HepG2 (cell line): Measurements from ENCODE around the gene L1CAM. TPM values are rescaled to one million over a fixed set of nuclear protein-coding genes. Genes with fewer than 3 reads are reported as not detected.

Source experiments
- ATAC-seq: fragments of 200-7000 bp; cut with Tn5 transposase; 3 replicates; pipeline ENCODE4 v1.9.1; 2020; ENCODE audit warnings: mild to moderate bottlenecking, moderate library complexity
- BruUV-seq: library from RNA; stranded (reverse); fragments of 400-500 nt; replicated peaks from 2 replicates; lab custom pipeline; 2021; lab: Mats Ljungman, UMichigan
- CTCF ChIA-PET: fragments of 300-600 bp; formaldehyde crosslinking; extraction: SDS; loops from one replicate; lab custom pipeline; 2021; ENCODE audit warnings: low total read pairs, inconsistent platforms, low intra/inter-chr PET ratio; lab: Yijun Ruan, JAX
- POLR2A ChIA-PET: fragments of 350-600 bp; sonication (Branson Sonifier 250); formaldehyde crosslinking; loops from one replicate; lab custom pipeline; 2020; ENCODE audit warnings: antibody characterized with exemption, inconsistent platforms; lab: Yijun Ruan, JAX
- DNase-seq: peaks from one replicate; pipeline ENCODE4 v3.0.0-alpha.2; 2015; ENCODE audit warnings: low spot score
- FAIRE-seq: peaks from 3 replicates; lab custom pipeline; 2011; peaks lifted over from hg19 to GRCh38; lab: Jason Lieb, UNC
- H2AFZ ChIP-seq: one replicate; pipeline ENCODE4 v1.6.1; 2011; ENCODE audit warnings: low read length, inconsistent platforms
- H3K27ac ChIP-seq: fragments of 300-600 bp; 3 replicates; pipeline ENCODE4 v1.8.0; 2011; ENCODE audit warnings: mixed run types, mild to moderate bottlenecking, mixed read lengths, low read length, inconsistent platforms; ENCODE audit not compliant: insufficient read depth; ENCODE audit errors: extremely low read length
- H3K27me3 ChIP-seq, 2 experiments: fragments of 200-600 bp in 1 of 2; 2 replicates in 1 of 2; 3 replicates in 1 of 2; pipeline versions ENCODE4 v1.6.0 to v1.8.0; 2011; ENCODE audit warnings: low read length in 2 of 2, mild to moderate bottlenecking in 2 of 2, moderate library complexity in 2 of 2, inconsistent platforms in 1 of 2; ENCODE audit not compliant: insufficient read depth in 2 of 2, control insufficient read depth in 1 of 2
- H3K36me3 ChIP-seq, 2 experiments: fragments of 200-600 bp in 1 of 2; replicated peaks in 1 of 2; 2 replicates in 1 of 2; 3 replicates in 1 of 2; pipeline versions ENCODE4 v1.5.1 to v1.8.0; 2011; ENCODE audit warnings: low read length in 2 of 2, inconsistent platforms in 1 of 2; ENCODE audit not compliant: insufficient read depth in 2 of 2, control insufficient read depth in 1 of 2
- H3K4me1 ChIP-seq: 2 replicates; pipeline ENCODE4 v1.5.1; 2012; ENCODE audit warnings: low read length, inconsistent platforms; ENCODE audit not compliant: insufficient read depth
- H3K4me2 ChIP-seq: 2 replicates; pipeline ENCODE4 v1.6.0; 2011; ENCODE audit warnings: low read depth, low read length, inconsistent platforms
- H3K4me3 ChIP-seq, 3 experiments: fragments of 200-600 bp in 1 of 3; sonication (generic), shearing (Covaris generic) in 1 of 3; replicated peaks in 1 of 3; 2 replicates each; pipeline ENCODE4 v1.5.1; 2011 to 2016; ENCODE audit warnings: low read length in 3 of 3, inconsistent platforms in 2 of 3, low read depth in 2 of 3, mild to moderate bottlenecking in 2 of 3, control low read depth in 1 of 3, mixed read lengths in 1 of 3; ENCODE audit not compliant: insufficient read depth in 1 of 3
- H3K79me2 ChIP-seq: one replicate; pipeline ENCODE4 v1.6.1; 2011; ENCODE audit warnings: low read length, inconsistent platforms; ENCODE audit not compliant: insufficient read depth
- H3K9ac ChIP-seq: 2 replicates; pipeline ENCODE4 v1.6.0; 2011; ENCODE audit warnings: mild to moderate bottlenecking, low read depth, low read length, inconsistent platforms; ENCODE audit not compliant: insufficient read depth
- H3K9me3 ChIP-seq: 2 replicates; pipeline ENCODE4 v1.5.1; 2012; ENCODE audit warnings: mild to moderate bottlenecking, low read length
- H4K20me1 ChIP-seq: 2 replicates; pipeline ENCODE4 v1.6.0; 2011; ENCODE audit warnings: inconsistent platforms, mild to moderate bottlenecking, low read length, moderate library complexity; ENCODE audit not compliant: insufficient read depth
- CEBPZ ChIP-seq: IDR thresholded peaks from 2 replicates; pipeline ENCODE4 v1.6.1; 2012; ENCODE audit warnings: low read length, improper control_type of control experiment
- EEA1 ChIP-seq: sonication (generic); formaldehyde crosslinking; IDR thresholded peaks from 2 replicates; pipeline ENCODE4 v1.5.1; 2020; ENCODE audit warnings: mild to moderate bottlenecking, missing genetic modification reagents, borderline replicate concordance
- FOXO1 ChIP-seq: sonication (generic); formaldehyde crosslinking; IDR thresholded peaks from 2 replicates; pipeline ENCODE4 v1.4.0; 2020; ENCODE audit warnings: missing genetic modification reagents
- GLMP ChIP-seq: sonication (generic); formaldehyde crosslinking; IDR thresholded peaks from 2 replicates; pipeline ENCODE4 v1.9.0; 2021; ENCODE audit warnings: missing genetic modification reagents, mild to moderate bottlenecking, borderline replicate concordance
- GTF3A ChIP-seq: sonication (generic); formaldehyde crosslinking; conservative IDR thresholded peaks from 2 replicates; pipeline ENCODE4 v1.4.0; 2020; ENCODE audit warnings: mild to moderate bottlenecking, missing genetic modification reagents
- HOXA7 ChIP-seq: sonication (generic); formaldehyde crosslinking; IDR thresholded peaks from 2 replicates; pipeline ENCODE4 v1.8.1; 2022; ENCODE audit warnings: mild to moderate bottlenecking, missing genetic modification reagents, moderate library complexity
- ISX ChIP-seq: sonication (generic); formaldehyde crosslinking; conservative IDR thresholded peaks from 2 replicates; pipeline ENCODE4 v1.5.0; 2020; ENCODE audit warnings: missing genetic modification reagents
- PAWR ChIP-seq: sonication (generic); formaldehyde crosslinking; IDR thresholded peaks from 2 replicates; pipeline ENCODE4 v1.4.0; 2020; ENCODE audit warnings: missing genetic modification reagents, mild to moderate bottlenecking, borderline replicate concordance
- TARDBP ChIP-seq: sonication (generic); formaldehyde crosslinking; IDR thresholded peaks from 2 replicates; pipeline ENCODE4 v1.8.0; 2022; ENCODE audit warnings: mild to moderate bottlenecking, missing genetic modification reagents
- ZBTB37 ChIP-seq: sonication (generic); formaldehyde crosslinking; IDR thresholded peaks from 2 replicates; pipeline ENCODE4 v1.4.0; 2020; ENCODE audit warnings: mild to moderate bottlenecking, missing genetic modification reagents
- ZNF207 ChIP-seq: fragments of 450-650 bp; IDR thresholded peaks from 2 replicates; pipeline ENCODE4 v1.6.1; 2016; ENCODE audit warnings: antibody characterized with exemption, borderline replicate concordance
- ZNF276 ChIP-seq: sonication (generic); formaldehyde crosslinking; IDR thresholded peaks from 2 replicates; pipeline ENCODE4 v1.4.0; 2020; ENCODE audit warnings: mild to moderate bottlenecking, low read depth, missing genetic modification reagents
- ZNF567 ChIP-seq: sonication (generic); formaldehyde crosslinking; IDR thresholded peaks from 2 replicates; pipeline ENCODE4 v1.8.1; 2023; ENCODE audit warnings: mild to moderate bottlenecking, missing genetic modification reagents, borderline replicate concordance
- ZNF782 ChIP-seq: sonication (generic); formaldehyde crosslinking; IDR thresholded peaks from 2 replicates; pipeline ENCODE4 v1.4.0; 2020; ENCODE audit warnings: missing genetic modification reagents, mild to moderate bottlenecking, borderline replicate concordance
- WGBS: methylation state at CpG from one replicate; pipeline ENCODE4 v1.1.6; 2017; ENCODE audit warnings: low lambda C conversion rate; 5-methylcytosine and 5-hydroxymethylcytosine counted together
- in situ Hi-C: cut with HindIII; loops from 2 replicates; pipeline ENCODE4 v1.10.0; 2017; ENCODE audit warnings: low pct_unique_long_range_greater_than_20kb; ENCODE audit not compliant: extremely low pct_ligation_motif_present
- intact Hi-C: fragments of 100-400 bp; cut with micrococcal nuclease; formaldehyde crosslinking; loops from one replicate; pipeline ENCODE4 v1.10.0; 2022; ENCODE audit not compliant: unreplicated experiment
- polyA plus RNA-seq, 8 experiments: library from polyadenylated mRNA; depleted of rRNA in 3 of 8; stranded (reverse) in 7 of 8; unstranded in 1 of 8; fragments of >200 nt; fragmentation: Illumina TruSeq in 4 of 8; extraction: Trizol in 4 of 8; gene quantifications; 2 replicates each; pipeline versions ENCODE4 v1.2.1 to v1.2.3, GENCODE V29; 2011 to 2016; ENCODE audit warnings: low read depth in 4 of 8, missing spikeins in 1 of 8, mixed read lengths in 1 of 8; ENCODE audit not compliant: insufficient read depth in 1 of 8
- total RNA-seq, 5 experiments: library from RNA; depleted of rRNA; stranded (reverse); fragments of >200 nt; fragmentation: Illumina TruSeq; extraction: Trizol; gene quantifications; 2 replicates each; pipeline ENCODE4 v1.2.3, GENCODE V29; 2016; ENCODE audit warnings: low read depth in 1 of 5

L1CAM gene
- total and polyA plus RNA-seq, 2 of the 13 experiments (the other 11 are each of a cell fraction or from before 2014, with no cell fraction given) = 1.4 to 2.0 TPM

- TF ChIP-seq TARDBP (CRISPR knock-in tag) (no peak), FOXO1 (CRISPR knock-in tag) (no peak), ISX (no peak), CEBPZ (no peak), HOXA7 (no peak), ZNF567 (no peak), GLMP (CRISPR knock-in tag) (no peak), ZNF207 (no peak), ZNF276 (CRISPR knock-in tag) (no peak), ZNF782 (no peak), GTF3A (CRISPR knock-in tag) (no peak), ZBTB37 (CRISPR knock-in tag) (no peak), PAWR (CRISPR knock-in tag) (no peak), EEA1 (no peak)
- no peaks in the 10 kb centered on the region for H3K9me3 ChIP-seq
- no peak for ATAC-seq
- BruUV-seq = no TSS peak
- H3K27me3 ChIP-seq = no peaks in the 10 kb centered on the region; a peak in 2 of 5 replicates
- ChIA-PET CTCF (no interaction called here), POLR2A (no interaction called here)
- H3K27ac ChIP-seq = no peak overlapping the region
- no peak overlapping the region for H3K4me3 ChIP-seq
- peaks cover 5% of the 10 kb centered on the region for H3K4me1 ChIP-seq
- no peak for FAIRE-seq
- no peak for DNase-seq
- no peak overlapping the region for H2AFZ ChIP-seq
- H3K36me3 ChIP-seq = no peaks in the 10 kb centered on the region
- in situ Hi-C loops (no loop called here), intact Hi-C loops (no loop called here)
- 57% methylated on average over 4 of the region's 17 CpGs for WGBS
- no peaks in the 10 kb centered on the region for H3K79me2 ChIP-seq
- H4K20me1 ChIP-seq = no peaks in the 10 kb centered on the region
- H3K4me2 ChIP-seq = no peak overlapping the region
- no peak overlapping the region for H3K9ac ChIP-seq
Observed at GRCh38 chrX:153913701-153914100, 27.7 kb upstream of the L1CAM start.
